Stimulated activated CD8-positive, alpha-beta memory T cell treated with anti-CD3 and anti-CD28 coated beads, Interleukin-12 subunit alpha, Interleukin-12 subunit beta, amount 100 ng/mL, for 1 hour (primary cell): ENCODE measurements around the gene ZFX.
"Not testable (repeated sequence)": the region's sequence is repeated elsewhere in the genome, so short reads cannot be mapped to it uniquely, and the experiment has no call there.

ENCODE experiments used
- DNase-seq: peaks from one replicate; pipeline ENCODE4 v3.0.0-alpha.2; 2020; ENCODE audit warnings: low read depth

The ZFX gene

GRCh38 chrX:24153178-24153795 is 3.8 kb downstream of the ZFX start:
- DNase-seq, result no peak

GRCh38 chrX:24153796-24154189 is 4.3 kb downstream of the ZFX start:
- no peak for DNase-seq

- DNase-seq, result no peak
These were observed 5.0 kb downstream of the ZFX start for GRCh38 chrX:24154490-24155034.

GRCh38 chrX:24155747-24156146 is 6.2 kb downstream of the ZFX start:
- not testable (repeated sequence) for DNase-seq

DNA sequence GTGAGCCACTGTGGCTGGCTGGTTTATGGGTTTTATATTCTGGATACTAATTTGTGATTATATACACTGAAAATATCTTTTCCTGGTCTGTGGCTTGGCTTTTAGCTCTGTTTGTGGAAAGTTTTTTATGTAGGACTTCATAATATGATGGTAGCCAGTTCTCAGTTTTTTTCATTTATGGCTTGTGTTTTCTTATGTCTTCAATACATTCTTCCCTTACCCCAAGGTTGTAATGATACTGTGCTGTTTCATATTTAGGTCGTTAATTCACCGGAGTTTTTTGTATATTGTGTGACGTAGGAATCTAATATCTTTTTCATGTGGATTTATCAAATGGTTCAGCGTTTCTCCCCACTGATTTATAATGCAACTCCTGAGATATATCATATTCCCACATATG is 6.6 kb downstream of the ZFX start:
- no peak for DNase-seq

DNA sequence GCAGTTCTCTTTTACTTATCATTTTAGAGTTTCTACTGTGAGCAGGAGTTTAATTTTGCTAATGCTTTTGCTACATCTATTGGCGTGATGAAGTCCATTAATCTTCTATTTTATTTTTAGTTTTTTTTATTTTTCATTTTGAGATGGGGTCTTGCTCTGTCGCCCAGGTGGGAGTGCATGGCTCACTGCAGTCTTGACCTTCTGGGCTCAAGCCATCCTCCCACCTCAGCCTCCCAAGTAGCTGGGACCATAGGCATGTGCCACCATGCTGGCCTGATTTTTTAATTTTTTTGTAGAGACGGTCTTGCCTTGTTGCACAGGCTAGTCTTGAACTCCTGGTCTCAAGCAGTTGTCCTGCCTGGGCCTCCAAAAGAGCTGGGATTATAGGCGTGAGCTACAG is 9.4 kb downstream of the ZFX start:
- no peak for DNase-seq

- no peak for DNase-seq
These were observed 16.5 kb downstream of the ZFX start for GRCh38 chrX:24166078-24166477.

DNA sequence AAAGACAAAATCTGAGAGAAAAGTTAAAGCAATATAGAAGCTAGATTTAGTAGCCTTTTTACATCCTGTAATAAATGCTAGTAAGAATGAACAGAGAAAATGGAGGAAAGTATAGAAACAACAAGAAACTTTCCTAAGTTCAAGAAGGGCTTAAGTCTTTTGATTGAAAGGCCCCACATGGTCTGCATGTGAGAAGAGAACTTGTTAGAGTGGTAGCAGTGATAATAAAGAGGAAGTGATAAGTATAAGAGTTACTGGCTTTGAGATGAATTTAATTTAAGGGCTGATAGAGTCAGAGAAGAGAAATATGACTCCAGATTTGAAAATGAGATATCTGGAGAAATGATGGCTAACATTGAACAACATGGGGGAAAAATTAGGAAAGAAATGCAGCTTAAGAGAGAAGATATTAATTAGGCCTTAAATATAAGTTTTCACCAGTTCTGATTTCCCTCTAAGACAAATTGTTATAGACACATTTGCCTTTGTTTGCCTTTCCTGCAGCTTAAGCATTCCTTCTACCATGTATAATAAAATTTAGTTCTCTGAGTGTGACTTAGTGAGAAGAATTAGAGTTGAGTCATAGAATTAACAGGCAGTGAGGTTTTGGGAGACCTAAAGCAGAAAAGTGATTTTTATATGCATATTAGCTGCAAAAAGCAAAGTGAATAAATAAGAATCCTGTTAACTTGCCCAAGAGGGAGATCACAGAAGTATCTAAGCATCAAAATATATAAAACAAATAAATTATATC is 18.4 kb downstream of the ZFX start:
- DNase-seq, result no peak

DNA sequence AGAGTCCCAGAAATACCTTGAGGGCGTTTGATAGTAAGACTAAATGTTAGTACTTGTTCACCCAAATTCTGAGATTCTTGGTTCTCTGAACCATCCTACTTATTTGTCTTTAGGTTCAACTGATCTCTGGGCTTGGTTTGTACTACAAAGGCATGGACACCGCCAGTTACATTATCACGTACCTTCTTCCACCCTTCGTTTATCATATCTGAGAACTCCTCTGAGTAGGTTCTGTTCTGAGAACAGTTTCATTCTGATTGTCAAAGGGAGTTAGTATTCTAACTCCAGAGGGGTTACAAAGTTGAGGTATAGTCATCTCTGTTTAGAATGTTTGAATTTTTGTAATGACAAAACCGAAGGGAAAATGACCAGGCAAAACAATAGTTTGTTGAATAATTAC is 19.3 kb downstream of the ZFX start:
- DNase-seq, result no peak

GRCh38 chrX:24169211-24169610 is 19.7 kb downstream of the ZFX start:
- DNase-seq, result no peak

GRCh38 chrX:24173115-24173847 is 23.8 kb downstream of the ZFX start:
- DNase-seq, result no peak

GRCh38 chrX:24175276-24175675 is 25.7 kb downstream of the ZFX start:
- DNase-seq, result no peak

DNA sequence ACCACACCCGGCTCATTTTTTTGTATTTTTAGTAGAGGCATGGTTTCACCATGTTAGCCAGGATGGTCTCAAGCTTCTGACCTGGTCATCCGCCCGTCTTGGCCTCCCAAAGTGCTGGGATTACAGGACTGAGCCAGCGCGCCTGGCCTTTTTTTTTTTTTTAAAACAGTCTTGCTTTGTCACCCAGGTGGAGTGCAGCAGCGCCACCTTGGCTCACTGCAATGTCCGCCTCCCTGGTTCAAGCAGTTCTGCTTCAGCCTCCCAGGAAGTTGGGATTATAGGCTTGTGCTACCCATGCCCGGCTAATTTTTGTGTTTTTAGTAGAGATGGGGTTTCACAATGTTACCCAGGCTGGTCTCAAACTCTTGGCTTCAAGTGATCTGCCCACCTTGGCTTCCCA is 28.9 kb downstream of the ZFX start:
- no peak for DNase-seq

- DNase-seq, result no peak
These were observed 34.5 kb downstream of the ZFX start for GRCh38 chrX:24184018-24184417.

GRCh38 chrX:24186483-24186882 is 37.0 kb downstream of the ZFX start:
- DNase-seq, result no peak

GRCh38 chrX:24186986-24187385 is 37.5 kb downstream of the ZFX start:
- no peak for DNase-seq

GRCh38 chrX:24189490-24189889 is 40.0 kb downstream of the ZFX start:
- no peak for DNase-seq

DNA sequence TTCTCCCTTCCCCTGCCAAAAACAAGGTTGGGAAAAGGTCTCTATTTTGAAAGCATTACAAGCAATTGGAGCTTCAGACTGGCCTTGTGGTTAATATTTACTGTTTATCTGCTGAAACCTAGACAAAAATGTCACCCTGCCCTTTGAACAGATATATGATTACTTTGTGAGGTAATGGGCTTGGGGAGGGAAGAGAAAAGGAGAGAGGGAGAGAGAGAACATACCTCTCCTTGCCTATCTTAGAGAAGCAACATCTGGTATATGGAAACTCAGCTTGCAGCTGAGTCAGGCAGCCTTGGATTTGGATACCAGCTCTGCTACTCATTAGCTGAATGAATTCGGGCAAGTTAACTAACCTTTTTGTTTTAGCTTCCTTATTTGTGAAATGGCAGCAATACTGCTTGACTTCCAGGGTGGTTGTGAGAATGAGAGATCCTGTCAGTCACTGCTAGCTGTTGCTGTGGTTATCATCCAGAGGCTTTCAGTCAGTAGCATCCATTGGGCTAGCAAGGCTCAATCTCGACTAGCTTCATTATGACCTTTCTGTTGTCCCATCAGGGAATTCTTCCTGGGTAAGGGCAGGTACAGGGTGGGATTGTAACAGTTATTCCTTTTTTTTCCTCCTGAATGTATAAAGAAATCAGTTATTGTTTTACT is 41.1 kb downstream of the ZFX start:
- no peak for DNase-seq

GRCh38 chrX:24196509-24196908 is 47.0 kb downstream of the ZFX start:
- DNase-seq, result no peak

- DNase-seq, result no peak
These were observed 48.6 kb downstream of the ZFX start for GRCh38 chrX:24198101-24198500.

DNA sequence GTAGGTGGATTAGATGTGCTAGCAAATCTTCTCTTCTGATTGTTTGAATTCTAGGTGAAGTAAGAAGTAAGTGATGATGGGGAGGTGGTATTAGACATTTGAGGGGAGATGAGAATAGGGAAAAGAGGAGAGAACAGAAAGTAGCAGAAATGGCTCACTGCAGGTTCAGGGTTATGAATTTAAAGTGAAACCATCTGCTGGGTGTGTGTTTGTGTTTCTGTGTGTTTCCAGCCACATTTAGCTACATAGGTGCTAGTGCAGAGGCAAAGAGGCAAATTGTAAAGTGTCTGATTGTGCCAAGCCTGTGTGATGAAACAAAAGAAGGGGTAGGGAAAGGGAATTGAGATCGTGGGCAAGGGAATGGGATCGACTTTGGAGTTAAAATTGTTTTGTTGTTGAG is 50.6 kb downstream of the ZFX start:
- no peak for DNase-seq

GRCh38 chrX:24201216-24201615 is 51.7 kb downstream of the ZFX start:
- no peak for DNase-seq
